ENCODE measurements around the gene AKNAD1.

Gene AKNAD1

GRCh38 chr1:108848806-108849205, 8.1 kb downstream of the AKNAD1 start:
- no peak for TF ChIP-seq CTCF (IDR thresholded peaks at IDR 0.05; ENCODE audit: control extremely low read depth, extremely low read depth, low read depth, missing control alignments)
- ChIA-PET POLR2A (no interaction called here), CTCF (no interaction called here)
- DNase-seq (ENCODE audit: extremely low spot score): no peak

- no peak for TF ChIP-seq CTCF (IDR thresholded peaks at IDR 0.05; ENCODE audit: control extremely low read depth, extremely low read depth, low read depth, missing control alignments)
- POLR2A ChIA-PET: interaction anchor here (0.6 kb wide), 1 partner anchor 252 kb away, joined by 6 read pairs; no protein-coding TSS in a partner anchor
- CTCF ChIA-PET: interaction anchor here (1.2 to 1.8 kb wide), 3 partner anchors 16 to 41 kb away, joined by 4 to 7 read pairs (median 5); no protein-coding TSS in a partner anchor
- no peak for DNase-seq (ENCODE audit: extremely low spot score)
Measured at GRCh38 chr1:108847494-108847893, 9.4 kb downstream of the AKNAD1 start.

GRCh38 chr1:108845991-108846390, 10.9 kb downstream of the AKNAD1 start:
- DNase-seq (ENCODE audit: extremely low spot score): no peak
- ChIA-PET CTCF (interaction anchor here (1.1 to 2.4 kb wide), 5 partner anchors 14 to 267 kb away, joined by 3 to 14 read pairs (median 4); a partner anchor contains a TSS), POLR2A (no interaction called here)
- TF ChIP-seq CTCF (IDR thresholded peaks at IDR 0.05; ENCODE audit: control extremely low read depth, extremely low read depth, low read depth, missing control alignments): no peak

GRCh38 chr1:108845446-108845845, 11.4 kb downstream of the AKNAD1 start:
- ChIA-PET CTCF (interaction anchor here (1.1 to 2.4 kb wide), 4 partner anchors 17 to 267 kb away, joined by 3 to 14 read pairs (median 4); a partner anchor contains a TSS), POLR2A (no interaction called here)
- no peak for DNase-seq (ENCODE audit: extremely low spot score)
- no peak for TF ChIP-seq CTCF (IDR thresholded peaks at IDR 0.05; ENCODE audit: control extremely low read depth, extremely low read depth, low read depth, missing control alignments)

- ChIA-PET POLR2A (no interaction called here), CTCF (interaction anchor here (0.6 to 4.6 kb wide), 6 partner anchors 14 to 268 kb away, joined by 3 to 50 read pairs (median 4); partner anchors contain the start of gene AKNAD1)
- no peak for DNase-seq (ENCODE audit: extremely low spot score)
- TF ChIP-seq CTCF (IDR thresholded peaks at IDR 0.05; ENCODE audit: control extremely low read depth, extremely low read depth, low read depth, missing control alignments): no peak
Measured at GRCh38 chr1:108843390-108844137, 13.3 kb downstream of the AKNAD1 start.

- DNase-seq (ENCODE audit: extremely low spot score): no peak
- ChIA-PET CTCF (interaction anchor here (0.6 to 4.6 kb wide), 2 partner anchors 15 to 89 kb away, joined by 3 to 50 read pairs; no protein-coding TSS in a partner anchor), POLR2A (no interaction called here)
- no peak for TF ChIP-seq CTCF (IDR thresholded peaks at IDR 0.05; ENCODE audit: control extremely low read depth, extremely low read depth, low read depth, missing control alignments)
Measured at GRCh38 chr1:108842525-108843181, 14.2 kb downstream of the AKNAD1 start.
